Type B pancreatic cell (in vitro differentiated cells): ENCODE measurements around the gene MAP1LC3B. TPM values are rescaled to one million over a fixed set of nuclear protein-coding genes. Genes with fewer than 3 reads are reported as not detected.

ENCODE experiments used
- DNase-seq: peaks from one replicate; pipeline ENCODE4 v3.0.0; 2021; ENCODE audit warnings: mixed read lengths; ENCODE audit not compliant: unreplicated experiment; ENCODE audit errors: extremely low spot score
- H3K27ac Mint-ChIP-seq: 2 replicates; pipeline ENCODE4 v1.8.0; 2021; ENCODE audit warnings: mild to moderate bottlenecking, mixed read lengths
- H3K27me3 Mint-ChIP-seq: 2 replicates; pipeline ENCODE4 v1.8.0; 2021; ENCODE audit warnings: mixed read lengths
- H3K36me3 Mint-ChIP-seq: 2 replicates; pipeline ENCODE4 v1.8.0; 2021; ENCODE audit warnings: mixed read lengths
- H3K4me1 Mint-ChIP-seq: one replicate; pipeline ENCODE4 v1.8.0; 2021; ENCODE audit warnings: mixed read lengths; ENCODE audit not compliant: unreplicated experiment
- H3K4me3 Mint-ChIP-seq: 2 replicates; pipeline ENCODE4 v1.8.0; 2021; ENCODE audit warnings: mild to moderate bottlenecking, mixed read lengths
- H3K9me3 Mint-ChIP-seq: 2 replicates; pipeline ENCODE4 v1.8.0; 2021; ENCODE audit warnings: mixed read lengths
- CTCF ChIP-seq: fragments of 200-600 bp; sonication (generic); conservative IDR thresholded peaks from 2 replicates; pipeline ENCODE4 v1.5.0; 2021; ENCODE audit warnings: antibody characterized with exemption, mild to moderate bottlenecking
- total RNA-seq: library from RNA; stranded (reverse); gene quantifications from 2 replicates; pipeline ENCODE4 v1.2.1, GENCODE V29; 2021; ENCODE audit warnings: low replicate concordance

The MAP1LC3B gene
- total RNA-seq, 1 donor from 2014 or later: 44.4 TPM

- Mint-ChIP-seq H3K36me3 (peaks cover 16% of the 10 kb centered on the region), H3K27ac (no peak overlapping the region), H3K4me1 (peaks cover 9% of the 10 kb centered on the region), H3K9me3 (no peaks in the 10 kb centered on the region), H3K4me3 (no peak overlapping the region), H3K27me3 (no peaks in the 10 kb centered on the region)
- no peak for DNase-seq
- TF ChIP-seq CTCF: no peak
These were observed 28.2 kb downstream of the MAP1LC3B start for GRCh38 chr16:87420026-87421002.

- Mint-ChIP-seq H3K36me3 (peaks cover 16% of the 10 kb centered on the region), H3K27me3 (no peaks in the 10 kb centered on the region), H3K4me1 (peaks cover 15% of the 10 kb centered on the region), H3K4me3 (no peak overlapping the region), H3K27ac (no peak overlapping the region), H3K9me3 (no peaks in the 10 kb centered on the region)
- no peak for DNase-seq
- TF ChIP-seq CTCF: no peak
These were observed 29.1 kb downstream of the MAP1LC3B start for GRCh38 chr16:87421003-87421912.

- Mint-ChIP-seq H3K9me3 (no peaks in the 10 kb centered on the region), H3K27ac (no peak overlapping the region), H3K4me1 (peaks cover 21% of the 10 kb centered on the region), H3K27me3 (no peaks in the 10 kb centered on the region), H3K36me3 (peaks cover 16% of the 10 kb centered on the region), H3K4me3 (no peak overlapping the region)
- no peak for DNase-seq
- no peak for TF ChIP-seq CTCF
These were observed 30.0 kb downstream of the MAP1LC3B start for GRCh38 chr16:87422106-87422505.

DNA sequence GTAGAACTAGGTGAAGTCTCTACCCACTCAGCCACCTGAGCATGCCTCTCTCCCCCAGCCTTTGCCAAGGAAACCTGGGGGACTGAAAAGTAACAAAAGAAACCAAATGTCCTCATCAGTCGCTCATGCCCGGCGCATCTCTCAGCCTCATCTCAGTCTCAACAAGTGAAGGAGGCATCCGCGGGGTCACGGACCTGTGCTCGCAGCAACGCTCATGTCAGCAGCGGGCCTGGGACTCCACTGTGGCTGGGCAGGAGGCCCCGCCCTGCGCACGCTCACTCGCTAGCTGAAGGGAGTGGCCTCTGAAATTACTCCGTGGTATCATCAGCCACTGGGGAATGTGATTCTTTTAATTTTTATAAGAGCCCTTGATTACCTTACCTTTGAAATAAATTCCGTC, 31.3 kb downstream of the MAP1LC3B start:
- Mint-ChIP-seq H3K9me3 (no peaks in the 10 kb centered on the region), H3K27me3 (no peaks in the 10 kb centered on the region), H3K27ac (no peak overlapping the region), H3K36me3 (peaks cover 16% of the 10 kb centered on the region), H3K4me1 (peaks cover 21% of the 10 kb centered on the region), H3K4me3 (no peak overlapping the region)
- no peak for TF ChIP-seq CTCF
- DNase-seq: no peak

GRCh38 chr16:87424266-87424665, 32.1 kb downstream of the MAP1LC3B start:
- Mint-ChIP-seq H3K9me3 (no peaks in the 10 kb centered on the region), H3K27me3 (no peaks in the 10 kb centered on the region), H3K36me3 (peaks cover 16% of the 10 kb centered on the region), H3K27ac (no peak overlapping the region), H3K4me1 (peaks cover 21% of the 10 kb centered on the region), H3K4me3 (no peak overlapping the region)
- DNase-seq: no peak
- no peak for TF ChIP-seq CTCF
